Measurements from ENCODE around the gene CCDC106.

CCDC106 gene

GRCh38 chr19:55638864-55639359 lies 9.1 kb upstream of the CCDC106 start:
- peak; percentile 60 for DNase-seq

DNA sequence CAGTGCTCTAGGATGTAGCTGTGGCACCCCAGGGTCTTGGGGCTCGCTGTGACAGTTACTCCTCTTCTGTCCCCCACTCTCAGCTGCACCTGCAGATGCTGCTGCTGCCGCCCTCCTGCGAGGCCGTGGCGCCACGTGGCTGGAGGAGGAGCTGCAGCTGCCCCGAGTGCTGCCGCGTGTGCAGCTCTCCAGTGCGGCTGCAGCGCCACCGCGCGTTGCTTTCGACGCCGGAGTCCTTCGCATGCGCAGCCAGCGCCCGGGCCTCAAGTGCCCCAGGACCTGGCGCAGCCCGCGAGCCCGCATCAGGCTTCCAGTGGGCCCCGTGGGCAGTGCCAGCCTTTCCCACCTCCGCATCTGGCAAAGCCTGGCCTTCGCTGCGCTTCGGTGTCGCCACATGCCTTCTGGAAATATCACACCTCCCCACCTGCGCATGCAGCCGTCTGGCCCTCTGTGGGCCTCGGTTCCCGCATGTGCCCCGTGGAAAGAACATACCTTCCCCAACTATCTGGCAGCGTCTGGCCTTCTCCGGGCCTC lies 7.9 kb upstream of the CCDC106 start:
- DNase-seq = peak; percentile 96

GRCh38 chr19:55640577-55641425 lies 7.2 kb upstream of the CCDC106 start, which contains the start of gene ZNF580:
Gene ZNF580, plus strand, starts transcription at chr19:55641002. Its CDS starts 1,507 bp downstream, at chr19:55642509.
- peak; percentile 80 for DNase-seq

- DNase-seq = peak; percentile 51
Observed at GRCh38 chr19:55641426-55642152, 6.4 kb upstream of the CCDC106 start.

DNA sequence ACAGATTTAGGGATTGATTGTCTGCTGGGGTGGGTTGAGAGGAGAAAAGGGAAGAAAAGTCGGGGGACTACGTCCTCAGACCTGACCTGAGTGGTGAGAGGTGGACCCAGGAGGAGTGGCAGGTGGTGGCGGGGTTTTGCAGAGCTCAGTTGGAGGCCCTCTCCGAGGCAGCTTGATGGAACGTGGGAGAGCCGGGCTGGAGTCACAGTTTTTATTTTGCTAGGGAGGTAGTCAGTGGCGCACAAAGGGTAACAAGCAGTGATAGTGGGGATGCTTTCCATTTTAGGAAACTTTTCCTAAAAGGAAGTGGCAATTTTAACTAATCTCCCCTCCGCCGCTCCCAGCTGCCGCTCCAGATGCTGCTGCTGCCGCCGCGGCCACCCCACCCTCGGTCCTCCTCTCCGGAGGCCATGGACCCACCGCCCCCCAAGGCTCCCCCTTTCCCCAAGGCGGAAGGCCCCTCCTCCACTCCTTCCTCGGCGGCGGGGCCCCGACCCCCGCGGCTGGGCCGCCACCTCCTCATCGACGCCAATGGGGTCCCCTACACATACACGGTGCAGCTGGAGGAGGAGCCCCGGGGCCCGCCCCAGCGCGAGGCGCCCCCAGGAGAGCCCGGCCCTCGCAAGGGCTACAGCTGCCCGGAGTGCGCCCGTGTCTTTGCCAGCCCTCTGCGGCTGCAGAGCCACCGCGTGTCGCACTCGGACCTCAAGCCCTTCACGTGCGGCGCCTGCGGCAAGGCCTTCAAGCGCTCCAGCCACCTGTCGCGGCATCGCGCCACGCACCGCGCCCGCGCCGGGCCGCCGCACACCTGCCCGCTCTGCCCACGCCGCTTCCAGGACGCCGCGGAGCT lies 5.6 kb upstream of the CCDC106 start:
- peak; percentile 71 for DNase-seq

DNA sequence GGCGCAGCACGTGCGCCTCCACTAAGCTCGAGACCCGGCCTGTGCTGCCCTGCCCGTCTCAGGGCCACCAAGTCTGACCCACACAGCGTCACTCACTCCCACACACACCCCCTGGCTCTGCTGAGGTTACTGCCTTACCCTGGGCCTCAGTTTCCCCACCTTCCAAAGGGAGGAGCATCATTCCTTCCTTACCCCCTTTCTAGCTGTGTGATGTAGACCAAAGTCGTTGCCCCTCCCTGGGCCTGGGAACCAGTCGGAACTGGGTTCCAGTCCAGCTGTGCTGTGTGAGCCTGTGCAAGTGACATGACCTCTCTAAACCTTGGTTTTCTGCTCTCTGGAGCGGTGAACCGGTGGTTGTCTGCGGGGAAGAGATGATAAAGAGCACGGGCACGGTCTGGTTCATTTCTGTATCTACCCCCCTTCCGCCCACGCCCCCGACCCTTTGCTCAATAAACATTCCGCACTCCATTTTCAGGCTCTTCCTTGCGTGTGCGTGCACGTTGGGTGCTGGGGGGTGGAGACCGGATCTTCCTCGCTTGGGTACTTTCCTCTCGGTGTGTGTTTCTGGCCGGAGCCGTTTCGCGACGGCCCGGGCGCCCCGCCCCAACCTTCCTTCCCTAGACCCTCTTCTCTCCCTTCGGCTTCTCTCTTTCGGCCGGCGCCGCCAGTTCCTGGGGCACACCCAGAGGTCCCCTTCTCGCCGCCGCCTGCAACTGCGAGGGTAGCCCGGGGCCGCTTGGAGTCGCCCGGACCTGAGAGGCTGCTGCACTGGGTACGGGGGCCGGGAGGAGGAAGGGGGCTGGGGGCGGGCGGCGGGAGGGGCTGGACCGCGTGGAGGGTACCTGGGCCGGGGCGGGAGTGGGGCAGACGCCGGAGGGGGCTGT lies 4.8 kb upstream of the CCDC106 start, which contains the start of gene ZNF581:
ZNF581 (plus strand) TSS at position 647 of the 884 bp plus-strand sequence. CDS start 923 bp downstream, outside the sequence.
- DNase-seq = peak; percentile 84

DNA sequence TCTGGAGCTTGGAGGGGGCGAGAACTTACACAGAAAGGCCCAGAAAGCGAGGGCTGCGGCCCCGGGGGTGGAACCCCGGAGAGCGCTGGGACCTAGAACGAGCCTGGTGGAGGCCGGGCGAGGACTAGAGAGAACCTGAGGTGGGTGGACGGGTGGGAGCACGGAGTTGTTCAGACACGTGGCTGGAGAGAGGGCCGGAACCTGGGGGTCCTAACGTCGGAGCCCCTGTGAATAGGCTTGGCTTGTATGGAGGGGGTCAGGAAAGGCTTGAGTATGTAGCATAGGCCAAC lies 4.2 kb upstream of the CCDC106 start:
- DNase-seq = peak; percentile 13

GRCh38 chr19:55644191-55644833 lies 3.7 kb upstream of the CCDC106 start:
- DNase-seq = no peak

DNA sequence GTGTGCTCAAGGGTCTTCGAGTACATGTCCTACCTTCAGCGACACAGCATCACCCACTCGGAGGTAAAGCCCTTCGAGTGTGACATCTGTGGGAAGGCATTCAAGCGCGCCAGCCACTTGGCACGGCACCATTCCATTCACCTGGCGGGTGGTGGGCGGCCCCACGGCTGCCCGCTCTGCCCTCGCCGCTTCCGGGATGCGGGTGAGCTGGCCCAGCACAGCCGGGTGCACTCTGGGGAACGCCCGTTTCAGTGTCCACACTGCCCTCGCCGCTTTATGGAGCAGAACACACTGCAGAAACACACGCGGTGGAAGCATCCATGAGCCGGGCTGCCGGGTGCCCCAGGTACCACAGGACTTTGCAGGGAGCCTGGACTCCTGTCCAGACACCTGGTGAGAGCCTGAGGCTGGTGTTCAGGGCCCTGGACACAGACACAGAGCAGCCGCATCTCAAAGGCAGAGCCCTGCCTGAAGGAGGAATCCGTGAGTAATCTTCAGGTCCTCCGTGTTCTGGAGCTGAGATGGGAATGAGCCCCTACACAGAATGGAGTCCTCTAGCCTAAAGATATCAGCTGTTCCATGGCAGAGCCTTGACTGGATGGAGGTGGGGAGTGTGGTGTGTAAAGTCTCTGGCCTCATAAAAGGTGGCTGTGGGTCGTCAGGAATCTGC lies 3.0 kb upstream of the CCDC106 start:
- no peak for DNase-seq

DNA sequence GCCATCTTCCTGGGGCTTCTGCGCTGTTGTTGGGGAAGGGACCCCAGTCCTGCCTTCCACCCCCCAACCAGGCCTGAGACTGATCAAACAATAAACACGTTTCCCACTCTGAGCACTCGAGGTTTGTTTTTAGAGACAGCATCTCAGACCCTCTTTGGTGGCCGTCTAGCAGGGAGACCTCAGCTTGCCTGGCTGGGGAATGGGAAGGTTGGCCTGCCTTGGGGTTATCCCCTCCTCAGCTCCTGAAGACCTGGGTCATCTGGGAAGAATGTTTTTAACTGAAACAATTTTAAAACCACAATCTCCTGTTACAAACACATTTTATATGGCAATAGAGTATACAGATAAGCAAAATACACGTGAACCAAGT lies 2.5 kb upstream of the CCDC106 start:
- DNase-seq = no peak

- DNase-seq = peak; percentile 53
Observed at GRCh38 chr19:55646889-55647731, 902 bp upstream of the CCDC106 start.

DNA sequence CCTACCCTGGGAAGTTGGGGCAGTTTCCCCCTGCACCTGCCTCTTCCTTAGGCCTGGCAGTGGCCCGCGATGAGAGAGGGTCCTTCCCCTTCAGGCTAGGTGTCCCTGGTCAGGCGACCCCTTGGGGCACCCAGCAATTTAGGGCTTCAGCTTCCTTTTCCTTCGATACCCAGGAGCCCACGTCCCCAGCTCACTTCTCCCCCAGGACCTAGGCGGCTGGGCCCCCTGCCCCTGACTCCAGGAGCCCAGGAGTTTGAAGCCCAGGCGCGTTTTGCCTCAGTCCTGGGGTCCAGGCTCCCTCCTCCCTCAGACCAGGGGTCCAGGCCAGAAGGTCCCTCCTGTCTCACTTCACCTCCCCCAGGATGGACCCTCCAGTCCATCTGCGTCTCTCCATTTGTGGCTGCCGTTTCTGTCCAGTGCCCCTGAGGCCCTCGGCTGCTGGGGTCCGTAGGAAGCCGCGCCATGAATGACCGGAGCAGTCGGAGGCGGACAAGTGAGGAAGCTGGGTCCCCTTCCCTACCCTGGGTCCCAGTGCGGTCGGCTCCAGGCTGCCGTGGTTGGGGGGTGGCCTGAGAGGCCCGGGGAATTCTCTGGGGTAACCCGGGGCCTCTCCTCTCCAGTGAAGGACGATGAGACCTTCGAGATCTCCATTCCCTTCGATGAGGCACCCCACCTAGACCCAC lies 714 bp downstream of the CCDC106 start:
- DNase-seq = no peak

DNA sequence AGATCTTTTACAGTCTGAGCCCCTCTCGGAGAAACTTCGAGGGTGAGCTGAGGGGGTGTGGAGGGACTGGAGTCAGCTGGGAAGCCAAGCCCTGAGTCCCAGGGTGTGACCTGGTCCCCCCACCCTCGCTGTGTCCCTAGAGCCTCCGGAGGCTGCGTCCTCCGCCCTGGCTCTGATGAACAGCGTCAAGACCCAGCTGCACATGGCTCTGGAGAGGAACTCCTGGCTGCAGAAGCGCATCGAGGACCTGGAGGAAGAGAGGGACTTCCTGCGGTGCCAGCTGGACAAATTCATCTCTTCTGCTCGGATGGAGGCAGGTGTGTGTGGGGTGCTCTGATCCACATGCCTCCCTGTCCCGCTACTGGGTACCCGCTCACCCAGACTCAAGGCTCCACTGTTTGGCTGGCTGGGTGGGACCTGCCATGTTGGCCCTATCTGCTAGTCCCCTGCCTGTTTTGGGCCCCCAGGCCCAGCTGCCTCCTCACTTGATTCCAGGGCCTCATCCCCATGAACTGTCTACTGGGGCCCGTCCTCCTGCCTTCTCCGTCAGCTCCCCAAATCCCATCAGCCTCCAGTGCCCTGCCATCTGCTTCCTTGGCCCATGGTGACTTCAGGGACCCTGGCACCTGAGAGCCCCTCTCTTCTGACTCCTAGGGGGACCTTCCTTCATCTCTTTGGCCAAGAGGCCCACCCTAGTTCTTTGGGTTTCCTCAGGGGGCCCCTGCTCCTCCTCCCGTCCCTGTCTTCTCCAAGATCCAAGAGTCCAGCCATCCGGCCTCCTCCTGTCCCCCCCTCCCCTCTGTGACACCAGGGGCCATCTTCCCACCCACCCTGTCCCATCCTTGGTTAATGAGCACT lies 1.5 kb downstream of the CCDC106 start:
- DNase-seq = no peak

GRCh38 chr19:55650126-55650557 lies 2.1 kb downstream of the CCDC106 start:
- DNase-seq = no peak

DNA sequence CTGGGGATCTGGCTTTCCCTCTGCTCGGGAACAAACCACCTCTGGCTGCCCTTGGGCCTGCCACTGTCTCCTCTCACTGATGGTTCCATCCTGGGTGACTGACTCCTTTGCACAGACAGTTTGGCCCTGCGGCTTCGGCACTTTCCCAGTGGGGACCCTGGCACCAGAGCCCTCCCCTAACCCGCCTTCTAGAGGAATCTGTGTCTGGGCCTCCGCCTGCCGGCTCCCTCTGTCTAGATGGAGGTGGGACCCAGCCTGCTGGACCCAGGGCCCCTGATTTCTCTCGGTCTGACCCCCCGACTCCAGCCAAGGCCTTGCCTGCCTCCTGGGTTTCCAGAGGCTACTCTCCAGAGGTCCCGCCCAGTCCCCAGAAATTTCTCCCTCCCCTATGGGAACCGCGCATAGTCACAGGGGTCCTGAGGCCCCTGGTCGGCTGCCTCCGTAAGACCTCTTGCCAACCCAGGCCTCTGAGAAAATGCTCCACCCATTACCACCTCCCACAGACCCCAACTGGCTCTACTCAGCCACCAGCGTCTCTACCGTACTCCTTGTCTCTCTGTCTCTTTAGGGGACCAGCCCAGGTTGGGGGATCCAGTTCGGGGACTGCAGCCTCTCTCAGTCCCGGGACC lies 2.7 kb downstream of the CCDC106 start:
- no peak for DNase-seq

GRCh38 chr19:55651236-55651635 lies 3.2 kb downstream of the CCDC106 start:
- DNase-seq = no peak

Measured in RPMI8226 (cell line).